Esophagus squamous epithelium (tissue), 5 donors: ENCODE measurements around the gene SBNO2. TPM values are rescaled to one million over a fixed set of nuclear protein-coding genes. Genes with fewer than 3 reads are reported as not detected.

Experiments used
- DNase-seq: peaks from one replicate; lab custom pipeline; 2025; lab: John Stamatoyannopoulos, UW
- H3K27ac ChIP-seq, 4 donors: fragments of 200-600 bp; sonication (generic); one replicate each; pipeline ENCODE4 v1.5.1; 2016 to 2019; ENCODE audit warnings: mild to moderate bottlenecking in 1 of 4
- H3K27me3 ChIP-seq, 4 donors: fragments of 200-600 bp; sonication (generic); 1 replicate in 3 of 4; 2 replicates in 1 of 4; pipeline versions ENCODE4 v1.5.1 to v1.6.0; 2017 to 2021; ENCODE audit warnings: antibody characterized with exemption in 1 of 4
- H3K36me3 ChIP-seq, 3 donors: fragments of 200-600 bp; sonication (generic); one replicate each; pipeline ENCODE4 v1.5.1; 2016 to 2019
- H3K4me1 ChIP-seq, 3 donors: fragments of 200-600 bp; sonication (generic); one replicate each; pipeline ENCODE4 v1.5.1; 2017 to 2019
- H3K4me3 ChIP-seq, 4 donors: fragments of 200-600 bp; sonication (generic); 1 replicate in 3 of 4; 2 replicates in 1 of 4; pipeline ENCODE4 v1.5.1; 2016 to 2019; ENCODE audit warnings: mild to moderate bottlenecking in 2 of 4, moderate library complexity in 1 of 4
- H3K9me3 ChIP-seq, 3 donors: fragments of 200-600 bp; sonication (generic); one replicate each; pipeline ENCODE4 v1.5.1; 2016 to 2019
- POLR2A ChIP-seq, 4 donors: fragments of 450-650 bp; IDR thresholded peaks; one replicate each; pipeline ENCODE4 v1.6.1; 2017; ENCODE audit warnings: antibody characterized with exemption in 4 of 4, mild to moderate bottlenecking in 4 of 4, moderate library complexity in 3 of 4
- WGBS, 2 donors: methylation state at CpG; one replicate each; pipeline ENCODE4 v1.1.5; 2018; 5-methylcytosine and 5-hydroxymethylcytosine counted together
- intact Hi-C: fragments of 100-400 bp; cut with DNase I; formaldehyde crosslinking; loops from one replicate; pipeline ENCODE4 v1.15.0; 2022
- total RNA-seq, 4 donors: library from RNA; depleted of rRNA; stranded (reverse); fragments of >200 nt; gene quantifications; one replicate each; pipeline ENCODE4 v1.1.0, GENCODE V29; 2016
- TF ChIP-seq, protein P1 (sequence below), 6 experiments: fragments of 450-650 bp in 4 of 6; fragments of 200-600 bp in 2 of 6; sonication (generic) in 2 of 6; IDR thresholded peaks; one replicate each; pipeline ENCODE4 v1.5.1; 2016 to 2019; ENCODE audit warnings: antibody characterized with exemption in 6 of 6, mild to moderate bottlenecking in 4 of 6, moderate library complexity in 4 of 6
- donor health status: DM: yes; HTN: yes; CAD: no.

Gene SBNO2
- total RNA-seq, 4 donors from 2014 or later: 31.3 to 84.3 (median 68.3) TPM

DNA sequence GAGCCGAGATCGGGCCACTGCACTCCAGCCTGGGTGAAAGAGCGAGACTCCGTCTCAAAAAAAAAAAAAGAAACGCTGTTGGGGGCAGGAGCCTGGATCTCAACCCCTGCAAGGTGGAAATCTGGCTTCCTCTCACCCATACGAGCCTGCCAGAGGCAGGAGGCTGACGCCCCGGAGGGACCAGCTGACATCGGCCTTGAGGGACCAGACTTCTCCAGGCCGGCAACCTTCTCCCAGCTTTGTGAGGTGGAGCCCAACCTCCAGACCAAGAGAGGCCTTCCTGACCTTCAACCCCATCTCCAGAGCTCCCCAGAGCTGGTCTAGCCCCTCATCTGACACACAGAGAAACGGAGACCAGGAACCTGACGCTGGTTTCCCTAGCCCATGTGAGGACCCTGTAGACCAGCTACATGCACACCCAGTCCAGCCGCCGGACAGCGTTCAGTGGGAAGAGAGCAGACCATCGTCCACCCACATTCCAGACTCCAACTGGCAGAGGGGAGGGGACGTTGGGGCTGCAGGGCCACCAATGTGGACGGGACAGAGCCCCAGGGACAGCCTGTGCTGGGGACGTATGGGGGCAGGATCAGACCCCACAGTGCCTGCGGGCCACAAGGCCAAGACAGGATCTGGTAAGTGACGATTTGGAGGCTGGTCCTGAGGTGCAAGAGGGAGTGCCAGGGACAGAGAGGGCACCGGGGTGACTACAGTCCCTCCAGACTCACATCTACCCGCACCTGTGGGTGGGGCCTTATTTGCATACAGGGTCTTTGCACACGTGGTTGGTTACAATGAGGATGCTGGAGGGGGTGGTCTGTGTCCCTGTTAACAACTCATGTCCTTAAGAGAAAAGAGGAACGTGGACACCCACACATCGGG lies 11.4 kb downstream of the SBNO2 start:
- no peaks in the 10 kb centered on the region for H3K27me3 ChIP-seq
- no peak for DNase-seq
- peaks cover 21 to 64% (median 26%) of the 10 kb centered on the region in 3 donors for H3K4me1 ChIP-seq
- TF ChIP-seq POLR2A (IDR thresholded peaks at IDR 0.05): no peak
- TF ChIP-seq, protein P1, sequence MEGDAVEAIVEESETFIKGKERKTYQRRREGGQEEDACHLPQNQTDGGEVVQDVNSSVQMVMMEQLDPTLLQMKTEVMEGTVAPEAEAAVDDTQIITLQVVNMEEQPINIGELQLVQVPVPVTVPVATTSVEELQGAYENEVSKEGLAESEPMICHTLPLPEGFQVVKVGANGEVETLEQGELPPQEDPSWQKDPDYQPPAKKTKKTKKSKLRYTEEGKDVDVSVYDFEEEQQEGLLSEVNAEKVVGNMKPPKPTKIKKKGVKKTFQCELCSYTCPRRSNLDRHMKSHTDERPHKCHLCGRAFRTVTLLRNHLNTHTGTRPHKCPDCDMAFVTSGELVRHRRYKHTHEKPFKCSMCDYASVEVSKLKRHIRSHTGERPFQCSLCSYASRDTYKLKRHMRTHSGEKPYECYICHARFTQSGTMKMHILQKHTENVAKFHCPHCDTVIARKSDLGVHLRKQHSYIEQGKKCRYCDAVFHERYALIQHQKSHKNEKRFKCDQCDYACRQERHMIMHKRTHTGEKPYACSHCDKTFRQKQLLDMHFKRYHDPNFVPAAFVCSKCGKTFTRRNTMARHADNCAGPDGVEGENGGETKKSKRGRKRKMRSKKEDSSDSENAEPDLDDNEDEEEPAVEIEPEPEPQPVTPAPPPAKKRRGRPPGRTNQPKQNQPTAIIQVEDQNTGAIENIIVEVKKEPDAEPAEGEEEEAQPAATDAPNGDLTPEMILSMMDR (IDR thresholded peaks at IDR 0.05): no peak
- intact Hi-C loops: loop anchor here (10.0 kb wide), 1 partner anchor 48 kb away; no protein-coding TSS in a partner anchor
- WGBS, 2 donors: 70 to 75% methylated on average over 11 to 19 of the region's 26 CpGs
- H3K36me3 ChIP-seq: peaks cover 0 to 52% (median 0%) of the 10 kb centered on the region in 3 donors
- H3K27ac ChIP-seq: peak overlapping the region in 1 of 4 donors; percentile 25
- no peak overlapping the region for H3K4me3 ChIP-seq
- no peaks in the 10 kb centered on the region for H3K9me3 ChIP-seq

DNA sequence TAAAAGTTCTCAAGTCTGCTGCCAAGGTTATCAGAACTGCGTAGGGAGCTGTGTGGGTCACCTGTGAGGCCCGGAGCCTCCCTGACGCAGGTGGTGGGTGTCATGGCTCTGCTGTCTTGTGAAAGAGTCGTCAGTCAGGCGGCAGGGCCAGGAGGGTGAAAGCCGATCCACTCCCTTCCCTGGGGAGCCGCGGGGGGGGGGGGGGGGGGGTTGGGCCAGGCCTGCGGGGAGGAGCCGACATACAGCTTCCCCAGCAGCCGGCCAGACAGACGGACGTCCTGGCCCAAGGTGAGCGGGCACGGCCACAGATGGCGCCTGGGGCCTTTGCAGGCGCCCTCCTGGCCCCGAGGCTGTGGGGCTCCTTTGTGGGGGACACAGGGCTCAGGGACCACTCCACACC lies 12.4 kb downstream of the SBNO2 start:
- Histone ChIP-seq H3K36me3 (peaks cover 0 to 52% (median 0%) of the 10 kb centered on the region in 3 donors), H3K27ac (peak overlapping the region; percentile 73 to 80 (median 79)), H3K27me3 (no peaks in the 10 kb centered on the region), H3K4me3 (no peak overlapping the region), H3K4me1 (peaks cover 16 to 63% (median 17%) of the 10 kb centered on the region in 3 donors), H3K9me3 (no peaks in the 10 kb centered on the region)
- TF ChIP-seq POLR2A (IDR thresholded peaks at IDR 0.05): no peak
- TF ChIP-seq, protein P1 (IDR thresholded peaks at IDR 0.05): no peak
- no peak for DNase-seq
- intact Hi-C loops: loop anchor here (10.0 kb wide), 1 partner anchor 47 kb away; no protein-coding TSS in a partner anchor
- 24 to 44% methylated on average over 4 to 5 of the region's 18 CpGs for WGBS, 2 donors

- Histone ChIP-seq H3K27ac (peak overlapping the region in 1 of 4 donors; percentile 5), H3K36me3 (peaks cover 0 to 45% (median 0%) of the 10 kb centered on the region in 3 donors), H3K9me3 (no peaks in the 10 kb centered on the region), H3K4me3 (no peak overlapping the region), H3K27me3 (no peaks in the 10 kb centered on the region), H3K4me1 (peaks cover 21 to 66% (median 28%) of the 10 kb centered on the region in 3 donors)
- no peak for TF ChIP-seq POLR2A (IDR thresholded peaks at IDR 0.05)
- TF ChIP-seq, protein P1 (IDR thresholded peaks at IDR 0.05): no peak
- 84% methylated on average over 5 of the region's 31 CpGs for WGBS, 2 donors
- DNase-seq: no peak
- intact Hi-C loops: loop anchor here (10.0 kb wide), 1 partner anchor 45 kb away; no protein-coding TSS in a partner anchor
Observed at GRCh38 chr19:1159864-1160595, 14.0 kb downstream of the SBNO2 start.

- intact Hi-C loops: no loop called here
- H3K4me1 ChIP-seq: peaks cover 30 to 72% (median 36%) of the 10 kb centered on the region in 3 donors
- peaks cover 0 to 49% (median 3%) of the 10 kb centered on the region in 3 donors for H3K36me3 ChIP-seq
- no peak for DNase-seq
- no peak overlapping the region for H3K4me3 ChIP-seq
- WGBS, 2 donors: 63 to 94% methylated on average over 6 to 7 of the region's 32 CpGs
- H3K9me3 ChIP-seq: no peaks in the 10 kb centered on the region
- H3K27ac ChIP-seq: no peak overlapping the region
- TF ChIP-seq POLR2A (IDR thresholded peaks at IDR 0.05): no peak
- TF ChIP-seq, protein P1 (IDR thresholded peaks at IDR 0.05): no peak
- no peaks in the 10 kb centered on the region for H3K27me3 ChIP-seq
Observed at GRCh38 chr19:1158885-1159448, 15.1 kb downstream of the SBNO2 start.
